ENCODE data around the gene PDE8B.

DNA sequence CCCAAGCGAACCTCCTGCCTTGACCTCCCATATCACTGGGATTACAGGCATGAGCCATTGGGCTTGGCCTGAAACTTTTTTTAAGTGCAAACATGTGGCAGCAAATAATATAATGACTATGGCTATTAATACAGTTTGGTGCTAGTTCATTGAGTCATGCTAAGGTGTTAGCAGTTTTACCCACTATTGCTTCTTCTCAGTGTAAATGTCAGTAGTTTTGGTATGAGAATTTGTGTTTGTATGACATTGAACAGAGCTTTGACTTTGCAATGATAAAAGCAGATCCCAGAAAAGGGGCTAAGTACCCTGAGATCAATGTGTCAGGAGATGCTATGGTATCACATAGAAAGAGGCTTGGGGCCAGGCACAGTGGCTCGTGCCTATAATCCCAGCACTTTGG lies 214.4 kb downstream of the PDE8B start:
- TF ChIP-seq, protein P1, sequence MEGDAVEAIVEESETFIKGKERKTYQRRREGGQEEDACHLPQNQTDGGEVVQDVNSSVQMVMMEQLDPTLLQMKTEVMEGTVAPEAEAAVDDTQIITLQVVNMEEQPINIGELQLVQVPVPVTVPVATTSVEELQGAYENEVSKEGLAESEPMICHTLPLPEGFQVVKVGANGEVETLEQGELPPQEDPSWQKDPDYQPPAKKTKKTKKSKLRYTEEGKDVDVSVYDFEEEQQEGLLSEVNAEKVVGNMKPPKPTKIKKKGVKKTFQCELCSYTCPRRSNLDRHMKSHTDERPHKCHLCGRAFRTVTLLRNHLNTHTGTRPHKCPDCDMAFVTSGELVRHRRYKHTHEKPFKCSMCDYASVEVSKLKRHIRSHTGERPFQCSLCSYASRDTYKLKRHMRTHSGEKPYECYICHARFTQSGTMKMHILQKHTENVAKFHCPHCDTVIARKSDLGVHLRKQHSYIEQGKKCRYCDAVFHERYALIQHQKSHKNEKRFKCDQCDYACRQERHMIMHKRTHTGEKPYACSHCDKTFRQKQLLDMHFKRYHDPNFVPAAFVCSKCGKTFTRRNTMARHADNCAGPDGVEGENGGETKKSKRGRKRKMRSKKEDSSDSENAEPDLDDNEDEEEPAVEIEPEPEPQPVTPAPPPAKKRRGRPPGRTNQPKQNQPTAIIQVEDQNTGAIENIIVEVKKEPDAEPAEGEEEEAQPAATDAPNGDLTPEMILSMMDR (IDR thresholded peaks at IDR 0.05) = no peak
- TF ChIP-seq EZH2 (IDR thresholded peaks at IDR 0.05; ENCODE audit: borderline replicate concordance, insufficient read depth, low read depth, low read length, poor library complexity, severe bottlenecking) = no peak
